Upper lobe of left lung (tissue), 6 donors: ENCODE data around the gene LIN52. TPM values are rescaled to one million over a fixed set of nuclear protein-coding genes. Genes with fewer than 3 reads are reported as not detected.
"Not testable (repeated sequence)": the region's sequence is repeated elsewhere in the genome, so short reads cannot be mapped to it uniquely, and the experiment has no call there.

Experiments used
- ATAC-seq, 2 donors: fragments of 200-7000 bp; cut with Tn5 transposase; one replicate each; pipeline ENCODE4 v1.9.1; 2022; ENCODE audit warnings: mild to moderate bottlenecking in 2 of 2, moderate library complexity in 2 of 2; ENCODE audit not compliant: low FRiP score in 2 of 2
- DNase-seq, 2 donors: peaks; one replicate each; pipeline ENCODE4 v3.0.0-alpha.2; 2019 to 2020
- H3K27ac ChIP-seq, 4 donors: fragments of 200-600 bp; sonication (generic); one replicate each; pipeline ENCODE4 v1.5.1; 2016 to 2019
- H3K27me3 ChIP-seq, 4 donors: fragments of 200-600 bp; sonication (generic); one replicate each; pipeline ENCODE4 v1.5.1; 2017 to 2019
- H3K36me3 ChIP-seq, 4 donors: fragments of 200-600 bp; sonication (generic); one replicate each; pipeline ENCODE4 v1.5.1; 2016 to 2019
- H3K4me1 ChIP-seq, 4 donors: fragments of 200-600 bp; sonication (generic); one replicate each; pipeline ENCODE4 v1.5.1; 2018 to 2019
- H3K4me3 ChIP-seq, 4 donors: fragments of 200-600 bp; sonication (generic); one replicate each; pipeline ENCODE4 v1.5.1; 2017 to 2019; ENCODE audit warnings: mild to moderate bottlenecking in 2 of 4, moderate library complexity in 1 of 4
- H3K9me3 ChIP-seq, 4 donors: fragments of 200-600 bp; sonication (generic); one replicate each; pipeline ENCODE4 v1.5.1; 2018 to 2019
- EP300 ChIP-seq, 4 donors: sonication (generic); formaldehyde crosslinking; IDR thresholded peaks; one replicate each; pipeline ENCODE4 v1.5.1; 2017; ENCODE audit warnings: antibody characterized with exemption in 4 of 4, control low read depth in 2 of 4
- POLR2A ChIP-seq, 4 donors: fragments of 450-650 bp; IDR thresholded peaks; one replicate each; pipeline ENCODE4 v1.5.1; 2016 to 2017; ENCODE audit warnings: antibody characterized with exemption in 4 of 4, mild to moderate bottlenecking in 2 of 4
- POLR2AphosphoS5 ChIP-seq, 2 donors: sonication (generic); formaldehyde crosslinking; IDR thresholded peaks; one replicate each; pipeline ENCODE4 v1.5.1; 2017; ENCODE audit warnings: antibody characterized with exemption in 2 of 2
- WGBS, 2 donors: methylation state at CpG; one replicate each; pipeline ENCODE4 v1.1.5; 2017 to 2018; 5-methylcytosine and 5-hydroxymethylcytosine counted together
- total RNA-seq, 6 donors: library from RNA; depleted of rRNA in 4 of 6; stranded (reverse); fragments of >200 nt in 4 of 6; gene quantifications; one replicate each; pipeline versions ENCODE4 v1.1.0 to v1.2.1, GENCODE V29; 2016 to 2021
- TF ChIP-seq, protein P1 (sequence below), 6 experiments: fragments of 450-650 bp in 4 of 6; fragments of 200-600 bp in 2 of 6; sonication (generic) in 2 of 6; IDR thresholded peaks; one replicate each; pipeline ENCODE4 v1.5.1; 2016 to 2019; ENCODE audit warnings: antibody characterized with exemption in 6 of 6
- donor health status: DM: no; HTN: no; CAD: no; lungs with moderate emphysema.
- donor health status: DM: no; HTN: yes; CAD: no; lungs with severe emphysema.

Gene LIN52
- total RNA-seq, 6 donors from 2014 or later = 5.8 to 9.7 (median 8.8) TPM

DNA sequence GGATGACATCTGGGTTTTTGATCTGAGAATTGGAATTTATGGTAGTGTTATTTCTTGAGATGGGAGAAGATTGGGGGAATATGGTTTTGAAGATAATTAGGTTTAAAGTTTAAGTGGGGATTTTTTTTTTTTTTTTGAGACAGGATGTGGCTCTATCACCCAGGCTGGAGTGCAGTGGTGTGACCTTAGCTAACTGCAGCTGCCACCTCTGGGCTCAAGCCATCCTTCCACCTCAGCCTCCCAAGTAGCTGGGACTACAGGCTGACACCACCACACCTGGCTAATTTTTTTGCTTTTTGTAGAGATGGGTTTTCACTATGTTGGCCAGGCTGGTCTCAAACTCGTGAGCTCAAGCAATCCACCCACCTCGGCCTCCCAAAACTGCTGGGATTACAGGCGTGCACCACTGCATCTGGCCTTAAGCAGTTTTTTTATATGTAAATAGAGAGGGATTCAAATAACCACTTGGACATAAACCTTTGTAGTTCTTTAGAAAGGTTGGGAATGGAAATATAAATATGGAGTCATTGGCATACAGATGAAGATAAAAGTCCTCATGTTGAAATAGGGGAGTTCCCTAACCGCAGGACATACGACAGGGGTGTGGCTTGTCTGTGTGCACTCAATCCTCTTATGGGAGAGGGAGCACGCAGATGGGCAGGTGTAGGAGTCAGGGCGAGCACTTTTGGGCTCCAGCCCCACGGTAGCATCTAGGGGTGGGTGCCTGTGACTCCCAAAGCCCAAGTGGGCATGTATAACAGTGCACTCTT lies 4.7 kb downstream of the LIN52 start:
- H3K36me3 ChIP-seq = peaks cover 0 to 31% (median 17%) of the 10 kb centered on the region in 4 donors
- no peak for ATAC-seq
- no peak for DNase-seq
- no peaks in the 10 kb centered on the region for H3K27me3 ChIP-seq
- no peak overlapping the region for H3K27ac ChIP-seq
- no peaks in the 10 kb centered on the region for H3K9me3 ChIP-seq
- H3K4me3 ChIP-seq = no peak overlapping the region
- TF ChIP-seq EP300 (IDR thresholded peaks at IDR 0.05) = no peak
- TF ChIP-seq, protein P1, sequence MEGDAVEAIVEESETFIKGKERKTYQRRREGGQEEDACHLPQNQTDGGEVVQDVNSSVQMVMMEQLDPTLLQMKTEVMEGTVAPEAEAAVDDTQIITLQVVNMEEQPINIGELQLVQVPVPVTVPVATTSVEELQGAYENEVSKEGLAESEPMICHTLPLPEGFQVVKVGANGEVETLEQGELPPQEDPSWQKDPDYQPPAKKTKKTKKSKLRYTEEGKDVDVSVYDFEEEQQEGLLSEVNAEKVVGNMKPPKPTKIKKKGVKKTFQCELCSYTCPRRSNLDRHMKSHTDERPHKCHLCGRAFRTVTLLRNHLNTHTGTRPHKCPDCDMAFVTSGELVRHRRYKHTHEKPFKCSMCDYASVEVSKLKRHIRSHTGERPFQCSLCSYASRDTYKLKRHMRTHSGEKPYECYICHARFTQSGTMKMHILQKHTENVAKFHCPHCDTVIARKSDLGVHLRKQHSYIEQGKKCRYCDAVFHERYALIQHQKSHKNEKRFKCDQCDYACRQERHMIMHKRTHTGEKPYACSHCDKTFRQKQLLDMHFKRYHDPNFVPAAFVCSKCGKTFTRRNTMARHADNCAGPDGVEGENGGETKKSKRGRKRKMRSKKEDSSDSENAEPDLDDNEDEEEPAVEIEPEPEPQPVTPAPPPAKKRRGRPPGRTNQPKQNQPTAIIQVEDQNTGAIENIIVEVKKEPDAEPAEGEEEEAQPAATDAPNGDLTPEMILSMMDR (IDR thresholded peaks at IDR 0.05) = no peak
- no peak for TF ChIP-seq POLR2AphosphoS5 (IDR thresholded peaks at IDR 0.05)
- no peak for TF ChIP-seq POLR2A (IDR thresholded peaks at IDR 0.05)
- peaks cover 9 to 13% (median 10%) of the 10 kb centered on the region in 4 donors for H3K4me1 ChIP-seq
- 79 to 89% methylated on average over 8 of the region's 8 CpGs for WGBS, 2 donors

DNA sequence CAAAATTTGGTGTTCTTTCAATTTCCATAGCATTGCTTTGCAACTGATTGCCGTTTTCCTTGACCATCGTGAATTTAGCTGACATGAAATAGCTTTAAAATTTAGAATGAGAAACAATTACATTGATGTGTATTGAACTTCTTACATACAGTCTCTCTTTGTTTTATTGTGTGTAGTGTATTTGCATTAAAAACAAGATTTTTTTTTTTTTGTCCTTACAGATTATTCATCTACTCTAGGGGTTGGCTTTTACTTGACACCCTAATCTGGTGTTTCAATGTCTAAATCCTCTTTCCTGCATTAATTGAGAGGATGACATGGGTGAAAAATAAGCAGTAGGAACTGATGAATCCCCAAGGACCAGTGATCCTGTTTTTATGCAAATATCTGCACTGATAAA lies 20.6 kb downstream of the LIN52 start:
- ATAC-seq = no peak
- H3K4me1 ChIP-seq = no peaks in the 10 kb centered on the region
- TF ChIP-seq, protein P1 (IDR thresholded peaks at IDR 0.05) = no peak
- no peak for TF ChIP-seq EP300 (IDR thresholded peaks at IDR 0.05)
- TF ChIP-seq POLR2AphosphoS5 (IDR thresholded peaks at IDR 0.05) = no peak
- TF ChIP-seq POLR2A (IDR thresholded peaks at IDR 0.05) = no peak
- H3K4me3 ChIP-seq = no peak overlapping the region
- no peaks in the 10 kb centered on the region for H3K9me3 ChIP-seq
- no peak overlapping the region for H3K27ac ChIP-seq
- WGBS, 2 donors = 94 to 96% methylated on average over 2 of the region's 2 CpGs
- DNase-seq = no peak
- no peaks in the 10 kb centered on the region for H3K27me3 ChIP-seq
- peaks cover 0 to 44% (median 9%) of the 10 kb centered on the region in 4 donors for H3K36me3 ChIP-seq

DNA sequence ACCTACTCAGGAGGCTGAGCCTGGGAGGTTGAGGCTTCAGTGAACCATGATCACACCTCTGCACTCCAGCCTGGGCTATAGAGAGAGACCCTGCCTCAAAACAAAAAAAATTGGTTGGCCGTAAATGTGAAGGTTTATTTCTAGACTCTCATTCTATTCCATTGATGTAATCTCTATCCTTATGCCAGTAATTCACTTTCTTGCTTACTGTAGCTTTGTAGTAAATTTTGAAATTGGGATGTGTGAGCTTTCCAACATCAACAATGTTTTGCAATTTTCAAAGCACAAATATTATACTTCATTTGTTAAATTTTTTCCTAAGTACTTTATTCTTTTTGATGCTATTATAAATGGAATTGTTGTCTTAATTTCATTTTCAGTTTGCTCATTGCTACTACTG lies 24.6 kb downstream of the LIN52 start:
- Histone ChIP-seq H3K4me3 (no peak overlapping the region), H3K27ac (no peak overlapping the region), H3K9me3 (no peaks in the 10 kb centered on the region), H3K27me3 (no peaks in the 10 kb centered on the region), H3K4me1 (no peaks in the 10 kb centered on the region), H3K36me3 (peaks cover 0 to 22% (median 3%) of the 10 kb centered on the region in 4 donors)
- WGBS, 2 donors = 85 to 88% methylated on average over 1 of the region's 1 CpG
- ATAC-seq = no peak
- TF ChIP-seq EP300 (IDR thresholded peaks at IDR 0.05) = no peak
- TF ChIP-seq, protein P1 (IDR thresholded peaks at IDR 0.05) = no peak
- TF ChIP-seq POLR2AphosphoS5 (IDR thresholded peaks at IDR 0.05) = no peak
- no peak for TF ChIP-seq POLR2A (IDR thresholded peaks at IDR 0.05)
- no peak for DNase-seq

DNA sequence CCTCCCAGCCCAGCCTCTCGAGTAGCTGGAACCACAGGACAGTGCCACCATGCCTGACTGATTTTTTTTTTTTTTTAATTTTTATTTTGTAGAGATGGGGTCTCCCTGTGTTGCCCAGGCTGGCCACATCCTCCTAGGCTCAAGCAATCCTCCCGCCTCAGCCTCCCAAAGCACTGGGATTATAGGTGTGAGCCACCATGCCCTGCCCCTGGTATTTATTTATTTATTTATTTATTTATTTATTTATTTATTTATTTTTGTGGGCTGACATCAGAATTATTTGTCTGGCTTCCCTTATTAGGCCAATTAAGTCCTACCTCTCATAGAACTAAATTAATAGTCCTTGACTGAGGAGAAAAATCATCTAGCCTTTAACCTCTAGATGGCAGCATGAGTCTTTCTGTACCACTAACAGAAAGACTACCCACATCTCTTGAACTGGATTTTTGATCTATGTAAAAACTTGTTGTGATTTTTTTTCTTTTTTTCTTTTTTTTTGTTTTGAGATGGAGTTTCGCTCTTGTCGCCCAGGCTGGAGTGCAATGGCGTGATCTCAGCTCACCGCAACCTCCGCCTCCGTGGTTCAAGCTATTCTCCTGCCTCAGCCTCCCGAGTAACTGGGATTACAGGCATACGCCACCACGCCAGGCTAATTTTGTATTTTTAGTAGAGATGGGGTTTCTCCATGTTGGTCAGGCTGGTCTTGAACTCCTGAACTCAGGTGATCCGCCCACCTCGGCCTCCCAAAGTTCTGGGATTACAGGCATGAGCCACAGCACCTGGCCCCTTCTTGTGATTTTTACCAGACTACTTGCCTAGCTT lies 26.9 kb downstream of the LIN52 start:
- not testable (repeated sequence) for H3K9me3 ChIP-seq, H3K27ac ChIP-seq, H3K4me1 ChIP-seq, H3K27me3 ChIP-seq, DNase-seq, H3K4me3 ChIP-seq
- 91 to 92% methylated on average over 12 to 13 of the region's 13 CpGs for WGBS, 2 donors
- H3K36me3 ChIP-seq = peaks cover 0 to 12% (median 2%) of the 10 kb centered on the region in 4 donors
- TF ChIP-seq, protein P1 (IDR thresholded peaks at IDR 0.05) = peak in 5 of 6 experiments; percentile 29 to 68 (median 38)
- ATAC-seq = peak in 1 of 2 donors; percentile 79

DNA sequence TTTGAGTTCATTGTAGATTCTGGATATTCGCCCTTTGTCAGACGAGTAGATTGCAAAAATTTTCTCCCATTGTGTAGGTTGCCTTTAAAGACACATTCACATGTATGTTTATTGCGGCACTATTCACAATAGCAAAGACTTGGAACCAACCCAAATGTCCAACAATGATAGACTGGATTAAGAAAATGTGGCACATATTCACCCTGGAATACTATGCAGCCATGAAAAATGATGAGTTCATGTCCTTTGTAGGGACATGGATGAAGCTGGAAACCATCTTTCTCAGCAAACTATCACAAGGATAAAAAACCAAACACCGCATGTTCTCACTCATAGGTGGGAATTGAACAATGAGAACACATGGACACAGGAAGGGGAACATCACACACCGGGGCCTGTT lies 40.7 kb downstream of the LIN52 start:
- WGBS, 2 donors = 79 to 92% methylated on average over 4 to 5 of the region's 5 CpGs
- H3K36me3 ChIP-seq, H3K4me1 ChIP-seq, H3K27ac ChIP-seq, H3K9me3 ChIP-seq, DNase-seq, H3K4me3 ChIP-seq, ATAC-seq, H3K27me3 ChIP-seq: not testable (repeated sequence)
